Liver (tissue), 9 donors: ENCODE measurements around the gene FAM13B. TPM values are rescaled to one million over a fixed set of nuclear protein-coding genes. Genes with fewer than 3 reads are reported as not detected.

ENCODE experiments used
- DNase-seq: peaks from one replicate; pipeline ENCODE4 v3.0.0-alpha.2; 2017; ENCODE audit warnings: low spot score
- H3K27ac ChIP-seq, 2 donors: one replicate each; pipeline ENCODE4 v1.7.0; 2013; ENCODE audit warnings: inconsistent platforms in 2 of 2, low read length in 2 of 2, control low read depth in 1 of 2, low read depth in 1 of 2, mild to moderate bottlenecking in 1 of 2
- H3K27me3 ChIP-seq, 4 donors: one replicate each; pipeline versions ENCODE4 v1.6.1 to v1.7.0; 2013; ENCODE audit warnings: low read length in 3 of 4, inconsistent platforms in 1 of 4, mild to moderate bottlenecking in 1 of 4, moderate library complexity in 1 of 4; ENCODE audit not compliant: control insufficient read depth in 4 of 4, insufficient read depth in 4 of 4
- H3K36me3 ChIP-seq, 4 donors: one replicate each; pipeline versions ENCODE4 v1.6.1 to v1.7.0; 2013; ENCODE audit warnings: low read length in 3 of 4, mild to moderate bottlenecking in 3 of 4, low read depth in 1 of 4, moderate library complexity in 1 of 4; ENCODE audit not compliant: control insufficient read depth in 4 of 4, insufficient read depth in 3 of 4
- H3K4me1 ChIP-seq, 4 donors: one replicate each; pipeline versions ENCODE4 v1.6.1 to v1.7.0; 2013; ENCODE audit warnings: low read length in 3 of 4, mild to moderate bottlenecking in 3 of 4, moderate library complexity in 1 of 4; ENCODE audit not compliant: control insufficient read depth in 4 of 4, insufficient read depth in 4 of 4
- H3K4me3 ChIP-seq, 3 donors: one replicate each; pipeline versions ENCODE4 v1.6.1 to v1.7.0; 2013; ENCODE audit warnings: low read length in 3 of 3, control low read depth in 1 of 3, low read depth in 1 of 3, mild to moderate bottlenecking in 1 of 3
- H3K9ac ChIP-seq, 2 donors: one replicate each; pipeline ENCODE4 v1.7.0; 2013; ENCODE audit warnings: low read length in 2 of 2, mild to moderate bottlenecking in 2 of 2, moderate library complexity in 2 of 2, control low read depth in 1 of 2, low read depth in 1 of 2
- H3K9me3 ChIP-seq, 4 donors: one replicate each; pipeline versions ENCODE4 v1.6.1 to v1.7.0; 2013; ENCODE audit warnings: low read length in 3 of 4; ENCODE audit not compliant: control insufficient read depth in 4 of 4
- ATF3 ChIP-seq: IDR thresholded peaks from 2 replicates; pipeline ENCODE4 v1.6.1; 2016; ENCODE audit warnings: antibody characterized with exemption
- CTCF ChIP-seq: fragments of 150-350 bp; IDR thresholded peaks from 2 replicates; pipeline ENCODE4 v1.5.1; 2017; ENCODE audit warnings: improper control_type of control experiment, low read depth, low read length; ENCODE audit not compliant: missing input control
- EGR1 ChIP-seq, 2 donors: IDR thresholded peaks; 2 replicates each; pipeline ENCODE4 v1.6.1; 2016 to 2018; ENCODE audit warnings: antibody characterized with exemption in 2 of 2, low read depth in 2 of 2
- FOXA1 ChIP-seq: IDR thresholded peaks from 2 replicates; pipeline ENCODE4 v1.6.1; 2016; ENCODE audit warnings: antibody characterized with exemption
- FOXA2 ChIP-seq: IDR thresholded peaks from 2 replicates; pipeline ENCODE4 v1.6.1; 2016; ENCODE audit warnings: antibody characterized with exemption
- GABPA ChIP-seq, 2 donors: IDR thresholded peaks in 1 of 2; conservative IDR thresholded peaks in 1 of 2; 2 replicates each; pipeline ENCODE4 v1.6.1; 2016; ENCODE audit warnings: antibody characterized with exemption in 2 of 2, mild to moderate bottlenecking in 1 of 2, moderate library complexity in 1 of 2
- HNF4A ChIP-seq, 2 donors: conservative IDR thresholded peaks; 2 replicates each; pipeline ENCODE4 v1.6.1; 2016; ENCODE audit warnings: antibody characterized with exemption in 2 of 2, mild to moderate bottlenecking in 2 of 2
- HNF4G ChIP-seq: IDR thresholded peaks from 2 replicates; pipeline ENCODE4 v1.6.1; 2016; ENCODE audit warnings: antibody characterized with exemption
- JUND ChIP-seq, 2 donors: IDR thresholded peaks; 2 replicates each; pipeline ENCODE4 v1.6.1; 2016; ENCODE audit warnings: antibody characterized with exemption in 2 of 2
- MAX ChIP-seq: IDR thresholded peaks from 2 replicates; pipeline ENCODE4 v1.6.1; 2016; ENCODE audit warnings: antibody characterized with exemption
- NR2F2 ChIP-seq: IDR thresholded peaks from 2 replicates; pipeline ENCODE4 v1.6.1; 2016; ENCODE audit warnings: antibody characterized with exemption
- RAD21 ChIP-seq, 2 donors: IDR thresholded peaks; 2 replicates each; pipeline ENCODE4 v1.6.1; 2016; ENCODE audit warnings: antibody characterized with exemption in 2 of 2, mild to moderate bottlenecking in 2 of 2
- REST ChIP-seq: IDR thresholded peaks from 2 replicates; pipeline ENCODE4 v1.6.1; 2016; ENCODE audit warnings: antibody characterized with exemption, mild to moderate bottlenecking
- RXRA ChIP-seq, 2 donors: IDR thresholded peaks; 2 replicates each; pipeline ENCODE4 v1.6.1; 2017 to 2018; ENCODE audit warnings: antibody characterized with exemption in 2 of 2, mild to moderate bottlenecking in 1 of 2
- TAF1 ChIP-seq: conservative IDR thresholded peaks from 2 replicates; pipeline ENCODE4 v1.6.1; 2016; ENCODE audit warnings: antibody characterized with exemption, mild to moderate bottlenecking
- YY1 ChIP-seq: IDR thresholded peaks from 2 replicates; pipeline ENCODE4 v1.6.1; 2016; ENCODE audit warnings: antibody characterized with exemption, mild to moderate bottlenecking
- WGBS: extraction: QIAGEN DNeasy Blood & Tissue Kit; methylation state at CpG from one replicate; pipeline ENCODE4 v1.1.7; 2013; 5-methylcytosine and 5-hydroxymethylcytosine counted together
- polyA plus RNA-seq, 2 donors: library from polyadenylated mRNA; stranded (reverse) in 1 of 2; unstranded in 1 of 2; fragments of 200-250 nt in 1 of 2; fragments of >200 nt in 1 of 2; fragmentation: Nextera tagmentation in 1 of 2; extraction: Ambion mirVana in 1 of 2; gene quantifications; one replicate each; pipeline versions ENCODE4 v1.2.1 to v1.2.3, GENCODE V29; 2013 to 2015
- total RNA-seq, 2 donors: library from RNA; depleted of rRNA; stranded (reverse); fragments of >200 nt; gene quantifications; one replicate each; pipeline ENCODE4 v1.2.3, GENCODE V29; 2014
- TF ChIP-seq, protein P1 (sequence below): IDR thresholded peaks from 2 replicates; pipeline ENCODE4 v1.6.1; 2016; ENCODE audit warnings: antibody characterized with exemption
- donor health status: healthy.
- donor health status: healthy.
- donor health status: healthy.
- donor health status: healthy.
- donor health status: healthy.

Gene FAM13B
- total and polyA plus RNA-seq, 4 donors, result 4.3 to 19.0 (median 10.8) TPM

DNA sequence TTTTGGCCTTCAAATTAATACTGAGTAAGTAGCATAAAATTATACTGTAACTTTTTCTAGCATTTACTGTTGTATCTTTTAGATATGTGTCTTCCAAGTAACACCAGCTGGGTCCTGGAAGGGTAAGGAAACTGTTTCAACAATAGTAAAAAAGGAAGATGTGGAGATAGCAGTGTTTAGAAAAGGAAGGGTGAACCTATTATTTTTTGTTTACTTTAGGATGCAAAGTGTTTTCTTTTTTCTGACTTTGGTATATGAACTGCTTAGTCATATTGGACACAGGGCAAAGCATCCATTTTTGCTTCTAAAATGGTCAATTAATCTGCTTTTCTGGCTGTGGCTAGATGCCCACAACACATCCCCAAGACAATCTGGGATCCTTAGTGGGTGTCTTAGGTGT is 138.3 kb downstream of the FAM13B start:
- TF ChIP-seq FOXA1, result no peak
- TF ChIP-seq RAD21 (IDR thresholded peaks at IDR 0.05), result no peak
- TF ChIP-seq HNF4G, result no peak
- TF ChIP-seq MAX, result no peak
- TF ChIP-seq EGR1 (IDR thresholded peaks at IDR 0.05; ENCODE audit: low read depth in 2 of 2), result no peak
- TF ChIP-seq, protein P1, sequence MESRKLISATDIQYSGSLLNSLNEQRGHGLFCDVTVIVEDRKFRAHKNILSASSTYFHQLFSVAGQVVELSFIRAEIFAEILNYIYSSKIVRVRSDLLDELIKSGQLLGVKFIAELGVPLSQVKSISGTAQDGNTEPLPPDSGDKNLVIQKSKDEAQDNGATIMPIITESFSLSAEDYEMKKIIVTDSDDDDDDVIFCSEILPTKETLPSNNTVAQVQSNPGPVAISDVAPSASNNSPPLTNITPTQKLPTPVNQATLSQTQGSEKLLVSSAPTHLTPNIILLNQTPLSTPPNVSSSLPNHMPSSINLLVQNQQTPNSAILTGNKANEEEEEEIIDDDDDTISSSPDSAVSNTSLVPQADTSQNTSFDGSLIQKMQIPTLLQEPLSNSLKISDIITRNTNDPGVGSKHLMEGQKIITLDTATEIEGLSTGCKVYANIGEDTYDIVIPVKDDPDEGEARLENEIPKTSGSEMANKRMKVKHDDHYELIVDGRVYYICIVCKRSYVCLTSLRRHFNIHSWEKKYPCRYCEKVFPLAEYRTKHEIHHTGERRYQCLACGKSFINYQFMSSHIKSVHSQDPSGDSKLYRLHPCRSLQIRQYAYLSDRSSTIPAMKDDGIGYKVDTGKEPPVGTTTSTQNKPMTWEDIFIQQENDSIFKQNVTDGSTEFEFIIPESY, result no peak
- no peak for TF ChIP-seq HNF4A (conservative IDR thresholded peaks at IDR 0.05)
- TF ChIP-seq RXRA (IDR thresholded peaks at IDR 0.05), result no peak
- TF ChIP-seq GABPA (IDR thresholded peaks at IDR 0.05 in 1 of 2, conservative IDR thresholded peaks at IDR 0.05 in 1 of 2), result no peak
- no peak for TF ChIP-seq YY1
- no peak for TF ChIP-seq FOXA2
- no peaks in the 10 kb centered on the region for H3K27me3 ChIP-seq

GRCh38 chr5:137891849-137892248 is 141.0 kb downstream of the FAM13B start:
- Histone ChIP-seq H3K27ac (no peak overlapping the region), H3K9ac (no peak overlapping the region), H3K36me3 (no peaks in the 10 kb centered on the region), H3K4me3 (no peak overlapping the region), H3K4me1 (peaks cover 0 to 2% (median 0%) of the 10 kb centered on the region in 4 donors), H3K9me3 (peaks cover 0 to 3% (median 0%) of the 10 kb centered on the region in 4 donors), H3K27me3 (no peaks in the 10 kb centered on the region)
- DNase-seq, result no peak
- no peak for TF ChIP-seq EGR1 (IDR thresholded peaks at IDR 0.05; ENCODE audit: low read depth in 2 of 2)
- no peak for TF ChIP-seq HNF4G
- no peak for TF ChIP-seq GABPA (IDR thresholded peaks at IDR 0.05 in 1 of 2, conservative IDR thresholded peaks at IDR 0.05 in 1 of 2)
- no peak for TF ChIP-seq YY1
- TF ChIP-seq TAF1, result no peak
- TF ChIP-seq CTCF, result no peak
- no peak for TF ChIP-seq REST
- TF ChIP-seq MAX, result no peak
- no peak for TF ChIP-seq ATF3
- TF ChIP-seq NR2F2, result no peak
- TF ChIP-seq FOXA2, result no peak
- no peak for TF ChIP-seq JUND (IDR thresholded peaks at IDR 0.05)
- no peak for TF ChIP-seq RAD21 (IDR thresholded peaks at IDR 0.05)
- TF ChIP-seq, protein P1, result no peak
- no peak for TF ChIP-seq HNF4A (conservative IDR thresholded peaks at IDR 0.05)
- WGBS, result 95% methylated on average over 3 of the region's 3 CpGs

More for the DNA sequence above, 138.3 kb downstream of the FAM13B start:
- H3K4me3 ChIP-seq, result no peak overlapping the region
- no peak for DNase-seq
- H3K9me3 ChIP-seq, result no peaks in the 10 kb centered on the region
- H3K27ac ChIP-seq, result no peak overlapping the region
- H3K9ac ChIP-seq, result no peak overlapping the region
- H3K36me3 ChIP-seq, result no peaks in the 10 kb centered on the region
- H3K4me1 ChIP-seq, result no peaks in the 10 kb centered on the region
